ENCODE results near the gene TBC1D32. TPM values are rescaled to one million over a fixed set of nuclear protein-coding genes. Genes with fewer than 3 reads are reported as not detected.
A peak's percentile ranks its signal among the peaks of the same experiment; 100 is the strongest.
"Not testable (repeated sequence)": the region's sequence is repeated elsewhere in the genome, so short reads cannot be mapped to it uniquely, and the experiment has no call there.

Gene TBC1D32
- total and polyA plus RNA-seq, 3 experiments from 2014 or later, result 2.7 to 6.6 (median 4.9) TPM

DNA sequence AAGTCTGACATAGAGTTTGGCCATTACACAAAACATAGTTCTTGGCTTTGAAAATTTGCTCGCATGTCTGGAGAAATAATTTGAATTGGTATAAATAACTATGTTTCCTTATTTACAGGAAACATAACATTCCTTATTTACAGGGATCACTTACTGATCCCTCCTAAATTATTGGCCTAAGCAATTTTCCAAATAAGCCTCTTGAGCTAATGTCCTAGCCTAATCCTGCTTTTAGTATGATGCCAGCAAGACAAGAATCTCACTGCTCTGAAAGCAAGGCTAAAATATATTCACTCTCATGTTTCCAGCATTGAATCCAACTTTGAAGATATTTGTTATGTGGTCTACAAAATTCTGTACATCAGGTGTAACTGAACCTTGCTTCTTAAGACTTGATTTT is 4.1 kb upstream of the TBC1D32 start:
- no peaks in the 10 kb centered on the region for H3K9me3 Mint-ChIP-seq
- ChIA-PET CTCF (no interaction called here), POLR2A (no interaction called here)
- Histone ChIP-seq H3K36me3 (ENCODE audit: insufficient read depth, low read length) (no peaks in the 10 kb centered on the region), H3K4me1 (ENCODE audit: insufficient read depth, low read length) (peaks cover 4% of the 10 kb centered on the region), H3K27ac (ENCODE audit: low read depth, low read length) (no peak overlapping the region), H3K9me3 (ENCODE audit: low read length) (no peaks in the 10 kb centered on the region), H3K4me3 (ENCODE audit: low read length) (no peak overlapping the region), H3K27me3 (ENCODE audit: insufficient read depth, low read length, poor library complexity, severe bottlenecking) (no peaks in the 10 kb centered on the region)
- H3K4me1 Mint-ChIP-seq, result peaks cover 9 to 17% (median 17%) of the 10 kb centered on the region in 3 donors
- H3K36me3 Mint-ChIP-seq, result peaks cover 0 to 9% (median 0%) of the 10 kb centered on the region in 3 donors
- H3K27me3 Mint-ChIP-seq, result peaks cover 9 to 22% of the 10 kb centered on the region in 2 donors
- no peak overlapping the region for H3K4me3 Mint-ChIP-seq
- DNase-seq, result no peak
- no peak overlapping the region for H3K27ac Mint-ChIP-seq

DNA sequence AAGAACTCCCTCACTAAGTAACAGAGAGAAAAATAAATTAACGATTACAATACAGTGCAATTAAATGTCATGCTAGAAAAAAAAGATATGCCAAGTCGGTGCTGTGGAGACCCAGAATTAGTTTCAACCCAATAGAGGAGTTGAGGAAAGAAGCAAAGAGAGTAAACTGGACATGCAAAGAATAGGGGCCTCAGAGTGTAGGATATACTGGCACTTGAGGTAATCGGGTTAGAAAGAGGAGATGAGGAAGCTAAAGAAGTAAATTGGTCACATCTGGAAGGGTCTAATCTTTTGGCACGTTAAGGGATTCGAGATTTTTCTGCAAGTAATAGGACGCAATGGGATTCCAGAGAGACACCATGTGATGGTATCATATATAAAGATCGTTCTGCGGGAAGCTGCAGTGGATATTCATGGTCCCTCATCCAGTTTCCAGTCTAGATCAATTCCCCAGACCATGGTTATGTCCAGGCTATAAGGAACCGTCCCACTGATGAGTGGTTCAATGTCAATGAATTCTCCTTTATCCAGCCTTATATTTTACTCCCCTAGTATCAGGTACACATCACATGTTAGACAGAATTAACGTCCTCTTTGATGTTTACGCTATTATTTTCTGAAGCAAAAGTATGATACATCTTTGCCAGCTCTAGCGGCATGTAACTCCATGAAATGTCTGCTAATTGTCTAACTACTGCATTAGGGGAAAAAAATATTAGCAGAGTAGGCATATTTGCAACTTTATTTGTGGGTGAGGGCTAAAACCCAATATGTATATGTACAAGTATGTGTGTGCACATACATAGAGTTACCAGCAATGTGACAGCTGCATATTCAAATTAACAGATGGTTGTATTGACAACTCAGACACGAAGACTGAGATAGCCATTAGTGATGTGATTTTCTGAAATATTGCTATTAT is 1.1 kb upstream of the TBC1D32 start:
- CTCF ChIA-PET, result interaction anchor here (0.8 to 1.6 kb wide), 2 partner anchors 9 to 15 kb away, joined by 3 read pairs; no protein-coding TSS in a partner anchor
- H3K36me3 ChIP-seq (ENCODE audit: insufficient read depth, low read length), result no peaks in the 10 kb centered on the region
- POLR2A ChIA-PET, result no interaction called here
- H3K27ac Mint-ChIP-seq, result peak overlapping the region; percentile 97 to 100 (median 99)
- peak overlapping the region; percentile 99 for H3K27ac ChIP-seq (ENCODE audit: low read depth, low read length)
- peak overlapping the region; percentile 91 for H3K4me3 ChIP-seq (ENCODE audit: low read length)
- no peaks in the 10 kb centered on the region for H3K27me3 ChIP-seq (ENCODE audit: insufficient read depth, low read length, poor library complexity, severe bottlenecking)
- peak overlapping the region; percentile 94 to 98 (median 98) for H3K4me3 Mint-ChIP-seq
- DNase-seq, result no peak
- H3K4me1 ChIP-seq (ENCODE audit: insufficient read depth, low read length), result peaks cover 4% of the 10 kb centered on the region
- peaks cover 3 to 7% of the 10 kb centered on the region in 2 donors for H3K27me3 Mint-ChIP-seq
- H3K9me3 ChIP-seq (ENCODE audit: low read length), result no peaks in the 10 kb centered on the region
- no peaks in the 10 kb centered on the region for H3K9me3 Mint-ChIP-seq
- H3K36me3 Mint-ChIP-seq, result peaks cover 0 to 9% (median 0%) of the 10 kb centered on the region in 3 donors
- H3K4me1 Mint-ChIP-seq, result peaks cover 16 to 44% (median 38%) of the 10 kb centered on the region in 3 donors

DNA sequence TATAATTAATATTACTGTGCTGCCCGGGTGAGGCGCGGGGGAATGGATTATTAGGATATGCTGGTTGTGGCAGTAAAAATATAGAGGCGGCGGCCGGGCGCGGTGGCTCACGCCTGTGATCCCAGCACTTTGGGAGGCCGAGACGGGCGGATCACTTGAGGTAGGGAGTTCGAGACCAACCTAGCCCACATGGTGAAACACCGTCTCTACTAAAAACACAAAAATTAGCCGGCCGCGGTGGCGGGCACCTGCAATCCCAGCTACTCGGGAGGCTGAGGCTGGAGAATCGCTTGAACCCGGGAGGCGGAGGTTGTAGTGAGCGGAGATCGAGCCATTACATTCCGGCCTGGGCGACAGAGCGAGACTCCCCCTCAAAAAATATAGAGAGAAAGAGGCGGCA is 586 bp downstream of the TBC1D32 start:
- H3K9me3 ChIP-seq (ENCODE audit: low read length); H3K27me3 ChIP-seq (ENCODE audit: insufficient read depth, low read length, poor library complexity, severe bottlenecking); H3K9me3 Mint-ChIP-seq; H3K36me3 ChIP-seq (ENCODE audit: insufficient read depth, low read length); CTCF ChIA-PET; POLR2A ChIA-PET; H3K27me3 Mint-ChIP-seq; H3K4me1 ChIP-seq (ENCODE audit: insufficient read depth, low read length); H3K36me3 Mint-ChIP-seq: not testable (repeated sequence)
- DNase-seq, result peak in 2 of 5 donors; percentile 1
- Mint-ChIP-seq H3K27ac (peak overlapping the region; percentile 82 to 100 (median 98)), H3K4me1 (peaks cover 16 to 45% (median 38%) of the 10 kb centered on the region in 3 donors), H3K4me3 (peak overlapping the region; percentile 94 to 98 (median 98))
- Histone ChIP-seq H3K4me3 (ENCODE audit: low read length) (peak overlapping the region; percentile 91), H3K27ac (ENCODE audit: low read depth, low read length) (peak overlapping the region; percentile 99)

DNA sequence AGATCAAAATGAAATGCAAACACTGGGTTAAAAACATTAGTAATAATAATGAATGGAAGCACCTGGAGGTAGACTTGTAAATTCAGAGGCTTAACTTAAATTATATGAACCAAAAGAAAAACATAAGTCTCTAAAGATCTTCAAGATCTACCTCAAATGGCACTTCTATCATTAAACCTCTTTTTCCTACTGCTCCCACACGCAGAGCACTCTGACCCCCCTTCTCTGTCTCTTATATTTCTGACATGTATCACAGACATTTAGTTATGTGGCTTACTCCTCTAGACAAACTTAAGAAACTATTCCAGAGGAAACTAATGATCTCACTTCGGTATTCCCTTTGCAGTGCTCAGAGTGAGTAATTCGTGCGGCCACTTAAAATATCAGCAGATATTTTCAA is 1.1 kb downstream of the TBC1D32 start:
- Mint-ChIP-seq H3K27me3 (peaks cover 0 to 3% of the 10 kb centered on the region in 2 donors), H3K4me3 (peak overlapping the region; percentile 61 to 98 (median 97)), H3K27ac (peak overlapping the region; percentile 36 to 100 (median 90)), H3K9me3 (no peaks in the 10 kb centered on the region), H3K4me1 (peaks cover 16 to 45% (median 38%) of the 10 kb centered on the region in 3 donors), H3K36me3 (peaks cover 0 to 9% (median 0%) of the 10 kb centered on the region in 3 donors)
- Histone ChIP-seq H3K4me1 (ENCODE audit: insufficient read depth, low read length) (peaks cover 4% of the 10 kb centered on the region), H3K36me3 (ENCODE audit: insufficient read depth, low read length) (no peaks in the 10 kb centered on the region), H3K27ac (ENCODE audit: low read depth, low read length) (no peak overlapping the region), H3K27me3 (ENCODE audit: insufficient read depth, low read length, poor library complexity, severe bottlenecking) (no peaks in the 10 kb centered on the region), H3K9me3 (ENCODE audit: low read length) (no peaks in the 10 kb centered on the region), H3K4me3 (ENCODE audit: low read length) (no peak overlapping the region)
- ChIA-PET POLR2A (no interaction called here), CTCF (no interaction called here)
- no peak for DNase-seq

DNA sequence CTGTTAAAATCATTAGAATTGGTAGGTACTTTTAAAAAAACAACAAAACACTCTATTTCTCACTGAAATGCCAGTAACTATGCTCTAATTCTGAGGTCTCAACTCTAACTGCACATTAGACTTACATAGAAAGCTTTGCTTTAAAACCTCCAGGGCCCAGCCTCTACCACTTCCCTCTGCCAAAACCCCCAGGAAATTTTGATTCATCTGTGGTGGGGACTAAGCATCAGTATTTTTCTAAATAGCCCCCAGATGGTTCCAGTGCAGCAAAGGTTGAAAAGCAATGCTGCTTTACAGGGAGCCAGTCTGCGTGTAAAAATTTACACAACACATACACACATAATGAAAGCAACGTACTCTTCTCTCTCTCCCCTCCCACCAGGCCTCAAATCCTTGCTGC is 3.8 kb downstream of the TBC1D32 start:
- H3K4me3 ChIP-seq (ENCODE audit: low read length), result no peak overlapping the region
- H3K4me1 ChIP-seq (ENCODE audit: insufficient read depth, low read length), result peaks cover 4% of the 10 kb centered on the region
- no peaks in the 10 kb centered on the region for H3K27me3 ChIP-seq (ENCODE audit: insufficient read depth, low read length, poor library complexity, severe bottlenecking)
- peaks cover 16 to 51% (median 43%) of the 10 kb centered on the region in 3 donors for H3K4me1 Mint-ChIP-seq
- H3K36me3 Mint-ChIP-seq, result peaks cover 0 to 9% (median 2%) of the 10 kb centered on the region in 3 donors
- no peaks in the 10 kb centered on the region for H3K36me3 ChIP-seq (ENCODE audit: insufficient read depth, low read length)
- H3K27ac Mint-ChIP-seq, result no peak overlapping the region
- ChIA-PET CTCF (no interaction called here), POLR2A (no interaction called here)
- H3K27me3 Mint-ChIP-seq, result peaks cover 0 to 3% of the 10 kb centered on the region in 2 donors
- no peak for DNase-seq
- no peak overlapping the region for H3K27ac ChIP-seq (ENCODE audit: low read depth, low read length)
- H3K4me3 Mint-ChIP-seq, result peak overlapping the region in 1 of 7 donors; percentile 8
- H3K9me3 ChIP-seq (ENCODE audit: low read length), result no peaks in the 10 kb centered on the region
- no peaks in the 10 kb centered on the region for H3K9me3 Mint-ChIP-seq

DNA sequence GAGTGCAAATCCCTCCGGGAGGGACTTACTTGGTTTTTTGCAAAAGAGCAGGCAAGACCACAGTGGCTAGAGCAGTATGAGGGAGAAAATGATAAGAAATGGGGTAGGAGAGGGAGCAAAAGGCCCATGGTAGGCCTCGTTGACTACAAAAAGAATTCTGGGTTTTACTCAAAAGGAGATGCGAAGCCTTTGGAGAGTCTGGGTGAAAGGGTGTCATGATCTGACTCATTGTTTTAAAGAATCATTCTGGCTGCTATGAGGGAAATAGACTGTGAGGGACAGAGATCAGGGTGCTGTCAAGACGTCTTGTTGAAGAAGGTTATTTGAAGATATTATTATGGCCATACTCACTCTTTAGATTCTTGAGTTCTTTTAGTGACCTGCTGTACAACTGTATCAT is 13.0 kb downstream of the TBC1D32 start:
- H3K4me1 Mint-ChIP-seq, result peaks cover 1 to 11% (median 8%) of the 10 kb centered on the region in 3 donors
- no peaks in the 10 kb centered on the region for H3K9me3 Mint-ChIP-seq
- DNase-seq, result no peak
- no peaks in the 10 kb centered on the region for H3K9me3 ChIP-seq (ENCODE audit: low read length)
- no peak overlapping the region for H3K27ac ChIP-seq (ENCODE audit: low read depth, low read length)
- H3K36me3 ChIP-seq (ENCODE audit: insufficient read depth, low read length), result no peaks in the 10 kb centered on the region
- POLR2A ChIA-PET, result no interaction called here
- CTCF ChIA-PET, result no interaction called here
- H3K27me3 Mint-ChIP-seq, result no peaks in the 10 kb centered on the region
- no peak overlapping the region for H3K4me3 ChIP-seq (ENCODE audit: low read length)
- H3K4me1 ChIP-seq (ENCODE audit: insufficient read depth, low read length), result no peaks in the 10 kb centered on the region
- no peak overlapping the region for H3K4me3 Mint-ChIP-seq
- H3K27me3 ChIP-seq (ENCODE audit: insufficient read depth, low read length, poor library complexity, severe bottlenecking), result no peaks in the 10 kb centered on the region
- H3K27ac Mint-ChIP-seq, result no peak overlapping the region
- H3K36me3 Mint-ChIP-seq, result peaks cover 7 to 24% (median 21%) of the 10 kb centered on the region in 3 donors

DNA sequence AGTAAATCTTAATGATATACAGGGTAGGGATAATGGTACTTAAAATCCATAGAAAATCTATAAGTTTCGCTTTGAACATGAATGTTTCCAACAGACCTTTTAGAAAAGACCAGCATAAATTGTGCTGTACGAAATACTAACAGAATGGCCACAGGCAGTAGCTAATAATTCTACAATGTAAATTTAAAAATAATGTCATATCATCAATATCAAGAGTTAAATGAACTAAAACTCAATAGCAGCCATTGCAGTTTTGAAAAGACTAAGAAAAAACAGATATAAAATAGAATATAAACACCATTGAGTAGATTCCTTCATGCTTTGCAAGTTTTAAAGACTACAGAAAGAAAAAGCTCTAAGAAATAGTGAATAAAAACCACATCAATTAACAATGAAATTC is 14.7 kb downstream of the TBC1D32 start:
- no peaks in the 10 kb centered on the region for H3K27me3 Mint-ChIP-seq

DNA sequence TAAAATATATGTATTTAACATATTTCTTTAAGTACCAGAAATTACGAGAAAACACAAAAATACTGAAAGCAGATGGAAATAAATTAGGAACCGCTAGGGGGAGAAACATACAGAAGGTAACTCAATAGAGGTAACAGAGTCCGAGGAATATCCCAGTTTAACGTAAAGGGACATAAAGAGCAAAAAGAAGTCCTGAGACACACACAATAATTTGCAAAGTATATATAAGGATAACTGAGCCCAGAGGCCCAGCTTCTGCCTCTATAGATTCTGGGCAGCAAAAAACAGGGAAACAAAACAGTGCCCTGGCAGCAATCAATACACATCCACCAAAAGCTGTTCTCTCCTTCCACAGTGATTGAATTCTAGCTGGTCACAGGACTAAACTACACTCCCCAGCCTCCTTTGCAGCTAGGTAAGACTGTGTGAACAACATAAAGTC is 15.1 kb downstream of the TBC1D32 start:
- no peaks in the 10 kb centered on the region for H3K27me3 ChIP-seq (ENCODE audit: insufficient read depth, low read length, poor library complexity, severe bottlenecking)
- peak in 1 of 5 donors; percentile 13 for DNase-seq

More for the DNA sequence above, 14.7 kb downstream of the TBC1D32 start:
- Mint-ChIP-seq H3K4me3 (no peak overlapping the region), H3K27ac (no peak overlapping the region), H3K36me3 (peaks cover 7 to 30% (median 19%) of the 10 kb centered on the region in 3 donors), H3K4me1 (peaks cover 0 to 4% (median 0%) of the 10 kb centered on the region in 3 donors), H3K9me3 (no peaks in the 10 kb centered on the region)
- Histone ChIP-seq H3K9me3 (ENCODE audit: low read length) (no peaks in the 10 kb centered on the region), H3K27ac (ENCODE audit: low read depth, low read length) (no peak overlapping the region), H3K36me3 (ENCODE audit: insufficient read depth, low read length) (no peaks in the 10 kb centered on the region), H3K4me3 (ENCODE audit: low read length) (no peak overlapping the region), H3K4me1 (ENCODE audit: insufficient read depth, low read length) (no peaks in the 10 kb centered on the region), H3K27me3 (ENCODE audit: insufficient read depth, low read length, poor library complexity, severe bottlenecking) (no peaks in the 10 kb centered on the region)
- no peak for DNase-seq
- CTCF ChIA-PET, result no interaction called here
- POLR2A ChIA-PET, result no interaction called here

More for the DNA sequence above, 15.1 kb downstream of the TBC1D32 start:
- Mint-ChIP-seq H3K27me3 (no peaks in the 10 kb centered on the region), H3K4me3 (peak overlapping the region in 1 of 7 donors; percentile 30), H3K4me1 (peaks cover 0 to 4% (median 0%) of the 10 kb centered on the region in 3 donors), H3K9me3 (no peaks in the 10 kb centered on the region), H3K27ac (no peak overlapping the region), H3K36me3 (peaks cover 7 to 34% (median 19%) of the 10 kb centered on the region in 3 donors)
- H3K4me1 ChIP-seq (ENCODE audit: insufficient read depth, low read length), result no peaks in the 10 kb centered on the region
- H3K9me3 ChIP-seq (ENCODE audit: low read length), result no peaks in the 10 kb centered on the region
- POLR2A ChIA-PET, result no interaction called here
- H3K4me3 ChIP-seq (ENCODE audit: low read length), result no peak overlapping the region
- no peaks in the 10 kb centered on the region for H3K36me3 ChIP-seq (ENCODE audit: insufficient read depth, low read length)
- H3K27ac ChIP-seq (ENCODE audit: low read depth, low read length), result no peak overlapping the region
- CTCF ChIA-PET, result no interaction called here
